Neural progenitor cell (in vitro differentiated cells): ENCODE measurements around the gene HS3ST4. TPM values are rescaled to one million over a fixed set of nuclear protein-coding genes. Genes with fewer than 3 reads are reported as not detected.

Source experiments
- DNase-seq: peaks from one replicate; pipeline ENCODE4 v3.0.0-alpha.2; 2016; ENCODE audit warnings: low spot score
- H2AFZ ChIP-seq: fragments of 200-600 bp; sonication (generic); replicated peaks from 2 replicates; pipeline ENCODE4 v1.6.1; 2016; ENCODE audit warnings: antibody characterized with exemption
- H3F3A ChIP-seq: fragments of 200-600 bp; sonication (generic); 2 replicates; pipeline ENCODE4 v1.6.1; 2016; ENCODE audit warnings: antibody characterized with exemption, low read depth
- H3K27ac ChIP-seq: fragments of 200-600 bp; sonication (generic); 2 replicates; pipeline ENCODE4 v1.5.1; 2016; ENCODE audit warnings: mild to moderate bottlenecking
- H3K27me3 ChIP-seq: fragments of 200-600 bp; sonication (generic); 2 replicates; pipeline ENCODE4 v1.6.1; 2016; ENCODE audit warnings: mild to moderate bottlenecking, moderate library complexity
- H3K36me3 ChIP-seq: fragments of 200-600 bp; sonication (generic); 2 replicates; pipeline ENCODE4 v1.5.1; 2016
- H3K4me1 ChIP-seq: fragments of 200-600 bp; sonication (generic); 2 replicates; pipeline ENCODE4 v1.6.1; 2016; ENCODE audit warnings: mixed run types
- H3K4me2 ChIP-seq: fragments of 200-600 bp; sonication (generic); 2 replicates; pipeline ENCODE4 v1.6.1; 2016
- H3K4me3 ChIP-seq: fragments of 200-600 bp; sonication (generic); 2 replicates; pipeline ENCODE4 v1.5.1; 2016
- H3K79me2 ChIP-seq: fragments of 200-600 bp; sonication (generic); 2 replicates; pipeline ENCODE4 v1.6.1; 2016; ENCODE audit warnings: low read depth
- H3K9ac ChIP-seq: fragments of 200-600 bp; sonication (generic); 2 replicates; pipeline ENCODE4 v1.6.1; 2016
- H3K9me3 ChIP-seq: fragments of 200-600 bp; sonication (generic); 2 replicates; pipeline ENCODE4 v1.5.1; 2016; ENCODE audit warnings: low read depth
- H4K20me1 ChIP-seq: fragments of 200-600 bp; sonication (generic); 2 replicates; pipeline ENCODE4 v1.6.1; 2016; ENCODE audit warnings: low read depth
- H3K27ac Mint-ChIP-seq: 3 replicates; pipeline ENCODE4 v1.8.0; 2021; ENCODE audit warnings: mixed read lengths
- H3K27me3 Mint-ChIP-seq: 2 replicates; pipeline ENCODE4 v1.8.0; 2022; ENCODE audit warnings: low read depth, mild to moderate bottlenecking, inconsistent platforms, moderate library complexity, mixed read lengths; ENCODE audit not compliant: insufficient read depth
- H3K36me3 Mint-ChIP-seq: 3 replicates; pipeline ENCODE4 v1.8.0; 2021; ENCODE audit warnings: mixed read lengths
- H3K4me1 Mint-ChIP-seq: 3 replicates; pipeline ENCODE4 v1.8.0; 2021; ENCODE audit warnings: mixed read lengths
- H3K4me3 Mint-ChIP-seq: 3 replicates; pipeline ENCODE4 v1.8.0; 2021; ENCODE audit warnings: mild to moderate bottlenecking, moderate library complexity, mixed read lengths
- H3K9me3 Mint-ChIP-seq: 3 replicates; pipeline ENCODE4 v1.8.0; 2020; ENCODE audit warnings: mixed read lengths
- CTCF ChIP-seq: fragments of 200-600 bp; sonication (generic); IDR thresholded peaks from 2 replicates; pipeline ENCODE4 v1.5.1; 2017; ENCODE audit warnings: antibody characterized with exemption, mild to moderate bottlenecking
- EZH2 ChIP-seq: fragments of 200-600 bp; sonication (generic); IDR thresholded peaks from 2 replicates; pipeline ENCODE4 v1.6.1; 2017; ENCODE audit warnings: antibody characterized with exemption, mild to moderate bottlenecking, moderate library complexity
- EZH2phosphoT487 ChIP-seq: fragments of 200-600 bp; sonication (generic); IDR thresholded peaks from 2 replicates; pipeline ENCODE4 v1.6.1; 2017; ENCODE audit warnings: antibody characterized with exemption
- total RNA-seq: library from RNA; depleted of rRNA; stranded (reverse); fragments of >200 nt; gene quantifications from 2 replicates; pipeline ENCODE4 v1.2.3, GENCODE V29; 2015; ENCODE audit warnings: low replicate concordance

HS3ST4 gene
- total RNA-seq, 1 donor from 2014 or later, result 2.5 TPM

- H3K27me3 Mint-ChIP-seq, result no peaks in the 10 kb centered on the region
- H3K27ac Mint-ChIP-seq, result no peak overlapping the region
- Histone ChIP-seq H2AFZ (no peak overlapping the region), H3K4me3 (no peak overlapping the region), H3K9me3 (no peaks in the 10 kb centered on the region), H3K27ac (no peak overlapping the region), H3F3A (no peaks in the 10 kb centered on the region), H3K4me1 (no peaks in the 10 kb centered on the region), H3K36me3 (no peaks in the 10 kb centered on the region), H3K27me3 (no peaks in the 10 kb centered on the region), H3K9ac (no peak overlapping the region), H4K20me1 (no peaks in the 10 kb centered on the region), H3K79me2 (no peaks in the 10 kb centered on the region), H3K4me2 (no peak overlapping the region)
- peaks cover 5% of the 10 kb centered on the region for H3K4me1 Mint-ChIP-seq
- H3K4me3 Mint-ChIP-seq, result no peak overlapping the region
- DNase-seq, result peak; percentile 17
- H3K36me3 Mint-ChIP-seq, result no peaks in the 10 kb centered on the region
- TF ChIP-seq EZH2phosphoT487 (no peak), CTCF (no peak), EZH2 (no peak)
- H3K9me3 Mint-ChIP-seq, result peaks cover 3% of the 10 kb centered on the region
Measured at GRCh38 chr16:25716186-25716585, 24.4 kb downstream of the HS3ST4 start.

- no peak overlapping the region for H3K4me3 ChIP-seq
- Mint-ChIP-seq H3K4me1 (no peaks in the 10 kb centered on the region), H3K4me3 (no peak overlapping the region), H3K27ac (no peak overlapping the region), H3K9me3 (no peaks in the 10 kb centered on the region), H3K27me3 (no peaks in the 10 kb centered on the region), H3K36me3 (no peaks in the 10 kb centered on the region)
- no peak for TF ChIP-seq EZH2
- no peak overlapping the region for H3K27ac ChIP-seq
- no peaks in the 10 kb centered on the region for H3K79me2 ChIP-seq
- no peaks in the 10 kb centered on the region for H3K27me3 ChIP-seq
- no peaks in the 10 kb centered on the region for H4K20me1 ChIP-seq
- no peaks in the 10 kb centered on the region for H3K4me1 ChIP-seq
- no peaks in the 10 kb centered on the region for H3K9me3 ChIP-seq
- H2AFZ ChIP-seq, result no peak overlapping the region
- H3K36me3 ChIP-seq, result no peaks in the 10 kb centered on the region
- no peak overlapping the region for H3K4me2 ChIP-seq
- H3F3A ChIP-seq, result no peaks in the 10 kb centered on the region
- H3K9ac ChIP-seq, result no peak overlapping the region
- DNase-seq, result no peak
Measured at GRCh38 chr16:25721439-25721838, 29.7 kb downstream of the HS3ST4 start.

- no peaks in the 10 kb centered on the region for H3K79me2 ChIP-seq
- no peak for TF ChIP-seq EZH2
- no peak for TF ChIP-seq EZH2phosphoT487
- no peak for TF ChIP-seq CTCF
- no peaks in the 10 kb centered on the region for H3K4me1 ChIP-seq
- H4K20me1 ChIP-seq, result no peaks in the 10 kb centered on the region
- H3K4me2 ChIP-seq, result no peak overlapping the region
- no peak overlapping the region for H3K9ac ChIP-seq
- DNase-seq, result no peak
- H2AFZ ChIP-seq, result no peak overlapping the region
- no peak overlapping the region for H3K4me3 ChIP-seq
- peaks cover 2% of the 10 kb centered on the region for H3K27me3 Mint-ChIP-seq
- H3F3A ChIP-seq, result no peaks in the 10 kb centered on the region
- no peak overlapping the region for H3K4me3 Mint-ChIP-seq
- no peak overlapping the region for H3K27ac Mint-ChIP-seq
- H3K36me3 ChIP-seq, result no peaks in the 10 kb centered on the region
- H3K27ac ChIP-seq, result no peak overlapping the region
- H3K36me3 Mint-ChIP-seq, result no peaks in the 10 kb centered on the region
- no peaks in the 10 kb centered on the region for H3K4me1 Mint-ChIP-seq
- no peaks in the 10 kb centered on the region for H3K9me3 ChIP-seq
- no peaks in the 10 kb centered on the region for H3K27me3 ChIP-seq
- H3K9me3 Mint-ChIP-seq, result no peaks in the 10 kb centered on the region
Measured at GRCh38 chr16:25726430-25727098, 34.8 kb downstream of the HS3ST4 start.

- Mint-ChIP-seq H3K4me3 (no peak overlapping the region), H3K4me1 (no peaks in the 10 kb centered on the region), H3K36me3 (no peaks in the 10 kb centered on the region), H3K9me3 (no peaks in the 10 kb centered on the region), H3K27me3 (peaks cover 7% of the 10 kb centered on the region), H3K27ac (no peak overlapping the region)
- Histone ChIP-seq H4K20me1 (no peaks in the 10 kb centered on the region), H3K79me2 (no peaks in the 10 kb centered on the region), H3K9me3 (no peaks in the 10 kb centered on the region), H3K4me1 (no peaks in the 10 kb centered on the region), H3K4me3 (no peak overlapping the region), H3K27ac (no peak overlapping the region), H3K27me3 (no peaks in the 10 kb centered on the region), H3F3A (no peaks in the 10 kb centered on the region), H3K4me2 (no peak overlapping the region), H2AFZ (no peak overlapping the region), H3K9ac (no peak overlapping the region), H3K36me3 (no peaks in the 10 kb centered on the region)
- no peak for DNase-seq
- TF ChIP-seq EZH2 (no peak), EZH2phosphoT487 (no peak), CTCF (no peak)
Measured at GRCh38 chr16:25729188-25729915, 37.6 kb downstream of the HS3ST4 start.
